ENCODE results near the gene MET.
"Not testable (repeated sequence)": the region's sequence is repeated elsewhere in the genome, so short reads cannot be mapped to it uniquely, and the experiment has no call there.

The MET gene

DNA sequence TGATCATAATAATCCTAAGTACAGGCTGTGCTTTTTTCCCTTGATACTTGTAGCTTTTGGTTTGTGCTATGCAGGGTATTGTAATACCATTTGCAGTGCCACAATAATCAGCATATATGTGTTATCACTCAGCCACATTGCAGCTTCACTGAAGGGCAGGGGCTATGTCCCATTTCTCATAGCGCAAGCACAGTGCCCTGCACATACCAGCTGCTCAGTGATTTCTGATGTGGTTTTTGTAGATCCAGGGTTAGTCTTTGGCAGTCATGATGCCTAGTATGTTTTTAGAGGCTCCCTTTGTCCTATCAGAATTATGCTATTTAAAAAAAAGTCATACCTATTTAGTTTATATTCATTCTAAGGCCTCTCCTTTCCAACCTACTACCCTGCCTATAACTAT lies 25.8 kb downstream of the MET start:
- H3K4me3 ChIP-seq (ENCODE audit: low read depth, low read length), result no peak overlapping the region

DNA sequence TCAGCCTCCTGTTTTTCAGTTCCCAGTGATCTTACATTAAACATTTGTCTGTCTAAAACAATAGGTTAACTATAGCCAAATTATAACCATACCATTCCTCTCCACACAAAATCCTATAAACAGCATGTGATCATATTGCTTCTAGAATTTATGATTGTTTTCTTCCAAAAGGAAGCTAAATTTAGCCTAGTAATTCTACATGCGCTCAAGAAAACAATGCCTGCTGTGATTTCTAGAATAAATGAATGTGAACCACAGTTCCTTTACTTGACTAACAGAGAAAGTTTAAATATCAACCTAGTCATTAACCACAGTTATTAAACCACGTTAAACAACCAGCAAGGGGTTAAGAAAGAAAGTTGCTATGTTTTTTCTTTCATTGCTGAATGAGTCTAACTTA lies 26.4 kb downstream of the MET start:
- H3K4me3 ChIP-seq (ENCODE audit: low read depth, low read length), result no peak overlapping the region

DNA sequence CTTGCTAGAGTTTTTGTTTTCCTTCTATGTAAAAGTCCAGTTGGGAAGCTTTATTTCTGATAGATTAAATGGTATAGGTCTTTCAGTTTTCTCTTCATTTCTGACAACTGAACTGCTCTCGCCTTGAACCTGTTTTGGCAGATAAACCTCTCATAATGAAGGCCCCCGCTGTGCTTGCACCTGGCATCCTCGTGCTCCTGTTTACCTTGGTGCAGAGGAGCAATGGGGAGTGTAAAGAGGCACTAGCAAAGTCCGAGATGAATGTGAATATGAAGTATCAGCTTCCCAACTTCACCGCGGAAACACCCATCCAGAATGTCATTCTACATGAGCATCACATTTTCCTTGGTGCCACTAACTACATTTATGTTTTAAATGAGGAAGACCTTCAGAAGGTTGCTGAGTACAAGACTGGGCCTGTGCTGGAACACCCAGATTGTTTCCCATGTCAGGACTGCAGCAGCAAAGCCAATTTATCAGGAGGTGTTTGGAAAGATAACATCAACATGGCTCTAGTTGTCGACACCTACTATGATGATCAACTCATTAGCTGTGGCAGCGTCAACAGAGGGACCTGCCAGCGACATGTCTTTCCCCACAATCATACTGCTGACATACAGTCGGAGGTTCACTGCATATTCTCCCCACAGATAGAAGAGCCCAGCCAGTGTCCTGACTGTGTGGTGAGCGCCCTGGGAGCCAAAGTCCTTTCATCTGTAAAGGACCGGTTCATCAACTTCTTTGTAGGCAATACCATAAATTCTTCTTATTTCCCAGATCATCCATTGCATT lies 27.1 kb downstream of the MET start:
- no peak overlapping the region for H3K4me3 ChIP-seq (ENCODE audit: low read depth, low read length)

DNA sequence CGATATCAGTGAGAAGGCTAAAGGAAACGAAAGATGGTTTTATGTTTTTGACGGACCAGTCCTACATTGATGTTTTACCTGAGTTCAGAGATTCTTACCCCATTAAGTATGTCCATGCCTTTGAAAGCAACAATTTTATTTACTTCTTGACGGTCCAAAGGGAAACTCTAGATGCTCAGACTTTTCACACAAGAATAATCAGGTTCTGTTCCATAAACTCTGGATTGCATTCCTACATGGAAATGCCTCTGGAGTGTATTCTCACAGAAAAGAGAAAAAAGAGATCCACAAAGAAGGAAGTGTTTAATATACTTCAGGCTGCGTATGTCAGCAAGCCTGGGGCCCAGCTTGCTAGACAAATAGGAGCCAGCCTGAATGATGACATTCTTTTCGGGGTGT lies 27.7 kb downstream of the MET start:
- H3K4me3 ChIP-seq (ENCODE audit: low read depth, low read length), result no peak overlapping the region

DNA sequence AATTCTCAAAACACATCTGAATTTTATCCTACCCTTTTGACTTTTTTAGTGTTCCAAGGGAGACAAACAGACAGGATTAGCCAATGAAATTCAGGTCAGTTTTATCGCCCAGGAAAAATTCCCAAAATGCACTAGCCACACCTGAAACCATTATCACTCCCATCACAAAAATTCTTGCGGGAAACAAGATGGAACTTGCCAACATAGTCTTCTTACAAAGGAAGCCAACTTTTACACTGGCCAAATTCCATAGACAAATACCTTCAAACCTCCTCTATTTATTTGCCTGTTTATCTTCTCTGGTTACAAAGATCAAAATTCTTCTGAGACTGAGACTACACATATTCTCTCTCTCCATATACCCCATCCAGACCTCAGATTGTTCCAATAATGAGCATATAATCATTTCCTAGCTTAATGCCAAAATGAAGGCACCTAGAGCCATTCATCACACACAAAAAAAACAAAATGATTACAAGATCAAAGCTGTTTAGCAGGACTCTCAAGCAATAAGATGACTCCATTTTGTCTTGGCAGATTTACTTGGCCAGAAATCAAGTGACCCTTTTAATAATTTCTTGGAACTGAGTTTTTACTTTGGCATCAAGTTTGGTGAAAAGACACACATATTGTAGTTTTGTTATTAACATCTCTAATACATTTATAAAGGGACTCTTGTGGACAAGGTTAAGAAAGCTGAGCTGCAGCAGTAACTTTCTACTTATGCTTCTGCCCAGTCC lies 30.2 kb downstream of the MET start:
- no peak overlapping the region for H3K4me3 ChIP-seq (ENCODE audit: low read depth, low read length)

DNA sequence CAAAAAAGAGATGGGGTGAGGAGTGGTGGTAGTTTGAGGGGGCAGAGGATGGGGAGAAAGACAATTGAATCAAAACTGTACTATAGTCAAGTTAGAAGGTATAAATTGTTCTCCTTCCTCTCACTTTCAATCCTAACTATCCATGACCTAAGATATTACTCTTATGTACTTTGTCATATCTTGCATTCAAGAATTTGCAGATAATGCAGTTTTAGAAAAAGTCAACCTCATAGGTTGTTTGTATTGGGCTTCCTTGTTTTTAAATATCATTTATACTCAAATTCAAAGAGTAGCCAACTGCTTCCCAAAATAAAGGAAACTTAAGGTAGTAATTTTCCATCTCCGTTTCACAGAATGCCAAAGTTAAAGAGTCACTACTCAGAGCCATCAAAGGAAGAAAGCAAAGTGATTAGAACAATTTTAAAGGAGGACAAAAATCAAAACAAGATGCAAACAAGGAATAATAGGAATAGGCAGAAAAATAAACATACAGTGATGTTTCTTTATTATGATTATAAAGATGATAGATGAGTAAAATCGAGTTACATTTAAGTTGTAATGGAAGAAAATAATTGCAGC lies 32.7 kb downstream of the MET start:
- H3K4me3 ChIP-seq (ENCODE audit: low read depth, low read length), result no peak overlapping the region

DNA sequence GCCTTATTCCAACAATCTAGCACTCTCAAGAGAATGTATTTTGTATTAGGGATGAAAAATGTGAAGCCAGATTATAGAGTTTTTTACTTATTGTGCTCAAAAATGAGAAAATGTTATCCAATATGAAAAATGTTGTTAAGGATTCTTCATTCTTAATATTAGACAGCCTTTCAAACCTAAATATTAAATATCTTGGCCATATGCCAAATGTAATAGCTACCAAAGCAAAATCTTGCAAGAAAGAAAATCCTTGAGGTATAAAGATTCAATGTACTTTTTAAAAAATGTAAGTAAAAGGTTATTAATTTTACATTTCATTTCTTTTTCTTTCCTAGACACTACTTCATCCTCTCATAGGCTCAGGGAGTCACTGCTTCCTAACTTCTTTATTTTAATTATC lies 33.4 kb downstream of the MET start:
- no peak overlapping the region for H3K4me3 ChIP-seq (ENCODE audit: low read depth, low read length)

DNA sequence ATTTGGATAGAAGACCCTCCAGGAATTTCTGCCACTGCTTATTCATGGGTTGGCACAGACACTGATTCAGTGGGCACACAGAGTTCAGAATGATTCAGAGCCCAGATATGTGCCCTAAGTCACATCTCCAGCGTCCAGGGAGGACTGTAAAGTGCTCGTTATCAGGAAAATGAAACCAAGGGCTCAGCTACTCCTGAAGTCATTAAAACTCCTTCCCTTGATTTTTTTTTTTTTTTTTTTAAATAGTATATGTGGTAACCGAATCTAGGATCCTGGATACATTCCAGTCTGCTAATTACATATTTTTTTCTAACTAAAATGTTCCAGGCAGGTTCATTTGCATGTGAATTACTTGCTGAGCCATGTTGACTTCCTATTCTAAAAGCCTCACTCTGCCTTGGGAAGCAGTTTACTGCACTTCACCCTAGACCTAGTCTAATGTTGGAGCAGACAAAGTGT lies 34.7 kb downstream of the MET start:
- H3K4me3 ChIP-seq (ENCODE audit: low read depth, low read length), result no peak overlapping the region

DNA sequence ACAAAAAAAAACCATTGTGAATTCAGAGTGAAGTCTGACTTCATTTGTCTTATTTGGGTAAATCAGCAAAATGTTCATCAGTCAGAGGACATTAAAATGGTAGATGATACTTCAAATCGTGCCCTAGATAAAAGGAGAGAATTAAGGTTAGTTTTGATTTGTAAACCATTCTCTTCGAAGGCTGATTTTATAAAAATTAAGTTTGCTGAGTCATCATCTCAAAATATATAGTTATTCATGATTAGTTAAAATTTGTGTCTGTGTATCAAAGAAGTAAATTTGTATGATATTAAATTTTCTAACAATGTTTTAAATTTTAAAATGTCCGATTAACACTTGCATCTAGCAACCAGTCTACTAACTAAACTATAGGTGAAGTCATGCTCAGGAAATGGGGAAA lies 35.3 kb downstream of the MET start:
- no peak overlapping the region for H3K4me3 ChIP-seq (ENCODE audit: low read depth, low read length)

DNA sequence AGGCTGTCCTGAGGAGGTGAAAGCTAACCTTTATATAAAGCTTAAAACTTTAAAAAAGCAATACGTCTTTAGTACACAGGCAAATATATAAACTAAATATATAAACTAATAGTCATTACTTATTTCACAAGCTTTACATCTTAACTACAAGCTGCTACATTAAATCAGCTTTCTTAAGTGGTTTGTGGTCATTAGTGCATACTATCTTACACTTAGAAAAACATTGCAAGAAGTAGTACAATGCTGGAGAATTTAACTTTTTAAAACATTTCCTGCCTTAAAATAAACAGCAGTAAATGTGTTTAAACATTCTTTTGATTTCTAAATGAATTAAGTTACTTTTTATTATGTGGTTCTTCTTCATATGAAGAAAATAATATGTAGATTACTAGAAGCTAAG lies 36.3 kb downstream of the MET start:
- H3K4me3 ChIP-seq (ENCODE audit: low read depth, low read length), result no peak overlapping the region

DNA sequence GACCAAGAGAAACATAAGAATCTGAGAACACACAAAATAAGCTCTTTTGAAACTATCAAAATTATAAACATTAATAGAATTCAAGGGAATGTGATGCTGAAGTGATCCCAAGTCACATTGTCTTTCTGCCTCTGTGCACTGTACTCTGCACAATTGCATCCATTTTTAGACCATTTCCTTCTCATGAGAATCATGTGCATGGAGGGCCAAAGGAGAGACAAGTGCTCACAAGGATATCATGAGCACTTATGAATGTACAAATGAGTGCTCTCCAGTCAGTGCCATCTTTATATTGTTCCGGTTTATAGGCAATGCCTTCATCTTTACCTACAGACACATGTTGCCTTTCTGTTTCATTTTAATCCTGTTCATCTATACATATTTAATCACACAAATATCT lies 36.9 kb downstream of the MET start:
- H3K4me3 ChIP-seq (ENCODE audit: low read depth, low read length), result no peak overlapping the region

DNA sequence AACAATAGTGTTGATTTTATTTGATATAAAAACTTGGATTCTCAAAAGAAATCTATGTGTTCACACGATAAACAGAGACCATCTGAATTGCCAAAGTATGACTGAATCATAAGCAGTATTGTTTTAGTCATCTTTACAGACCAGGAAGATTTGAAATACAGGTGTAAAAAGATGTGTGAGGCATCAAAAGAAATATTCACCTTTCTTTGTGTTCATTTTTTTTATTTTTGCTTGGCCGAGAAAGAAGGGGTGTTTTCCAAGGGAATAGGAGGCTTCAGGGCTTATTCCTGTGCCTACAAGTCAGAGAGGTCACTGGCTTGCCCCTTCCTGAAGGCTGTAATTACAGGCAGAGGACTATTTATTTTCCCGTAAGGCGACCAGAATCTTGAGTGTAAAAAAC lies 37.3 kb downstream of the MET start:
- no peak overlapping the region for H3K4me3 ChIP-seq (ENCODE audit: low read depth, low read length)

DNA sequence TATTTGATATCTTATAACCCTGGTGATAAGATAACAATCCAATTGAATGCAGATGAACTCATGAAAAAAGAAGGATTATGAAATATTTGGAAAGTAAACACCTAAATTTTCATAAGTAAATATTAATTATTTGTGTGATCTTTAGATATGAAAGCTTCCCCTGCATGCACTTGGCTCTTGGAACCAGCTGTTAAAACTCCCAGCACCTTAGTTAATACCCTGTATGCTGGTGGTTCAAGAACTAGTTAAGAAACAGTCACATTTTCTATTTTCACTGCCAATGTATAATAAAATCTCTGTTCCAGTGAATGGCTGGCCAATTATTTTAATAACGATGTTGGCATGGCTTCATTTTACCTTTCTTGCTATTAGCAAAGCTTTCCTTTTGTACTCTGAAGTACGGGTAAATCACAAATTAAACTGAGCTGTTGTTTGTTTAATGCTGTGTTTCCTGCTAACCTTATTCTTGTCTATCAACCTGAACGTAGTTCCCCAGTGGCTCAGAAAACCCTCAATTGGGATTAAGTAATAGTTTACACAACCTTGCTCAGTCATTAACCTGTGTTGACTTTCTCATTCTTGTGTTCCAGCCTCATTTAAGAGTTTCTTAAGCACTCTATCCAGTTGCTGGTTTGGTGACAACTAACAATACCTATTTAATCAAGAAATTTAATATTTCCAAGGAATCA lies 38.9 kb downstream of the MET start:
- no peak overlapping the region for H3K4me3 ChIP-seq (ENCODE audit: low read depth, low read length)

DNA sequence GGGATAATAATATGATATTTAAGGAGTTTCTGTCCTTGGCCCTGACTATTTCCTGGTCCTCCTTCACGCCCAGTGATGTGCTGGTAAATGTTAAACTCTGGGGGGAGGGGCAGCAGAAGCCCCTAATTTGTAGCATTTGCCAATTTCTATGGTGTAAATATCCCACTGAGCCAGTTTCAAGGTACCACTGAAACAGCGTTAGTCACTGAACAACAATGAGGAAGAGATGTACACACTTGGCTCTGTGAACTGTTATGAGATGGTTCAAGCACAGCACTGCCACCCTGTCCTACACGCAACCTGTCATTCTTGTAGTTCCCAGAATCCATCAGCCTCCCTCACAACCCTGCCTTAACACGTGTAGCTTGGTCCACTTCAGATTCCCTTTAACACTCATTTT lies 39.8 kb downstream of the MET start:
- H3K4me3 ChIP-seq (ENCODE audit: low read depth, low read length), result no peak overlapping the region

DNA sequence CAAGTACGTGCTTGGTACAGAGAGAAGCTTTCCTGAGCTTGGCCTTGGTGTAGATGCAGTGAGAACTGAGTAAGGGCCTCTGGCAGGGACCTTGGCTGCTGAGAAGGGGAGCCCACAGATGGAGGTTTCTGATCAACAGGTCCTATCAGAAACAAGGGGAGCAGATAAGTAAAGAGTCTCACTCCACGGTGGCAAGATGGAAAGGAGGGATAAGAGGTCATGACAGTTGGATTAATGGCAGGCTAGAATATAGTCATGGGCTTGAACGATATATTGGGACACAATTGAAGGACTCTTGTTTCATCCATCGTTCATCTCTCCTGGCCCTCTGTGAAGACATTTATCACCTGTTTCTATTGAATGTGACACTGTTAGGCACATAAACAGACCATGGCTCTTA lies 41.5 kb downstream of the MET start:
- no peak overlapping the region for H3K4me3 ChIP-seq (ENCODE audit: low read depth, low read length)

DNA sequence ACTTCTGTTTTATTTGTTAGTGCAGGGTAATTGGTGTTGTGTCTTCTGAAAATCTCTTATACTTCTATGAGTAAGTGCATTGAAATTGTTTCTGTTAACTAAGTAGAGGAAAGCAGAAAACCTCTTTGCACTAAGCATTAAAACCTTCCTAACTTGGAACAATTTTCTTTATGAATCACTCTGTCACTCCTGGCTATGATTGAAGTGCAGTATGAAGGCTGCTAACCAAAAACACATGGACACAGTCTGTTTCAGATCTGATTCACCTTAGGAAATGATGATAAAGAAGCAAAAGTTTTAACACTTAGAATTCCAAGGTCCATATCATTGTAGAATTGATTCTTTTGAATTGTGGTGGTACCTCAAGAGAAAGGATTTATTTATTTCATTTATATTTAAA lies 41.9 kb downstream of the MET start:
- H3K4me3 ChIP-seq (ENCODE audit: low read depth, low read length), result no peak overlapping the region

DNA sequence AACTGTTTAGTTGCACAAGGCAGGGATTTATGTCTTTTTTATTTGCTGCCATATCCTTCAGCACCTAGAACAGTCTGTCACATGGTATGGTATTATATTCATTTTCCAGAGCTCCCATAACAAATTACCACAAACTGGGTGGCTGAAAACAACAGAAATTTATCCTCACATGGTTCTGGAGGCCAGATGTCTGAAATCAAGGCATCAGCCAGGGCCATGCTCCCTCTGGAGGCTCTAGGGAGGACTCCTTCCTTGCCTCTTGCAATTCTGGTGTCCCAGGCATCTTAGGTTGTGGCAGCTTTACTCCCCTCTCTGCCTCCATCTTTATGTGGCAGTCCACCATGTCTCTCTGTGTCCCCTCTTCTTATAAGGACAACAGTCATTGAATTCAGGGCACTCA lies 43.1 kb downstream of the MET start:
- no peak overlapping the region for H3K4me3 ChIP-seq (ENCODE audit: low read depth, low read length)

DNA sequence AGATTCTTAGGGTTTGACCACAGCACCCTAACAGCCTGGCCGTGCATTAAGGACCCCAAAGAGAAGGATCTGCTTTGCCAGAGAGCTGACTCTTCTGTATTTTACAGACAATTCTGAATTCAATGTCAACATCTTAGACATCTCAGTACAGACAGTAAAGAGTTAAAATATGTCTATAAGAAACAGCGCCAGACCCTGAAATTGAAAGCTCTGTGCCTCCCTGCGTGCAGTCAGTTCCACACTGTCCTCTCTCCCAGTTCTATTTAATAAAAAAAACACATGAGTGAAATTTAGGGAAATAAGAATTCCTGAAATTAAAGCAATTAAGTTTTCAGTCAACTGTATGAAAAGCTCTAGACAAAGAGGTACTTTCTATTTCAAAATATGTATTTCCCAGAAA lies 45.1 kb downstream of the MET start:
- H3K4me3 ChIP-seq (ENCODE audit: low read depth, low read length), result no peak overlapping the region

DNA sequence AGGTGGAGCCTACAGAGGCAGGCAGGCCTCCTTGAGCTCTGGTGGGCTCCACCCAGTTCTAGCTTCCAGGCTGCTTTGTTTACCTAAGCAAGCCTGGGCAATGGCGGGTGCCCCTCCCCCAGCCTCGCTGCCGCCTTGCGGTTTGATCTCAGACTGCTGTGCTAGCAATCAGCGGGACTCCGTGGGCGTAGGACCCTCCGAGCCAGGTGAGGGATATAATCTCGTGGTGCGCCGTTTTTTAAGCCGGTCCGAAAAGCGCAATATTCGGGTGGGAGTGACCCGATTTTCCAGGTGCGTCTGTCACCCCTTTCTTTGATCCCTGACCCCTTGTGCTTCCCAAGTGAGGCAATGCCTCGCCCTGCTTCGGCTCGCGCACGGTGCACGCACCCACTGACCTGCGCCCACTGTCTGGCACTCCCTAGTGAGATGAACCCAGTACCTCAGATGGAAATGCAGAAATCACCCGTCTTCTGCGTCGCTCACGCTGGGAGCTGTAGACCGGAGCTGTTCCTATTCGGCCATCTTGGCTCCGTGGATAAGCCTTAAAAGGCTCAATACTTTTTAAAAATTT lies 52.0 kb downstream of the MET start:
- not testable (repeated sequence) for H3K4me3 ChIP-seq (ENCODE audit: low read depth, low read length)

DNA sequence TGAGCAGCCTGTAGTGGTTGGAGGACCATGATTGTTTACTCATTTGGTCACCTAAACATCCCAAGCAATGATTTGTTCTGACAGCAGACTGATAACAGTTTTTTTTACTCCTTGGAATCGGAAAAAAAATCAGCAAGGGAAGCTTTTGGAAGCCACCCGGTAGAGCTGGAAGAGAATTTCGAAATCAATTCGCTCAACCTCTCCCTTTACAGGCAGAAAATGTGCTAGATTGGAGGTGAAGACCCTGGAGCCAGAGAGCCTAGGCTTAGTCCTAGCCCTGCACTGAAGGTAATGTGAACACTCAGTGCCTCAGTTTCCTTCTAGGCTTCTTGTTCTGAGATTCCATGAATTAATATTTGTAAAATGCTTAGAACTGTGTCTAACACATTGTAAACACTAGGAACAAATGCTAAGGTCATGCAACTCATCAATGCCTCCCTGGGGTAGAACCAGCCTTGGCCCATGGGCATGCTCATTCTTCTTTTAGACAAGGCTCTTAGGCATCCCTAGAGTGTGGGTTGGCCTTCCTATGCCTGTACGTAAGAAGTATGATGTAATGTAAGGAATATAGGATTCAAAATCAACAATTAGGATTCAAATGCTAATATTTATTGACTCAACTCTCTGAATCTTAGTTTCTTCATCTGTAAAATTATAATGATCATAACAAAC lies 52.7 kb downstream of the MET start:
- no peak overlapping the region for H3K4me3 ChIP-seq (ENCODE audit: low read depth, low read length)

DNA sequence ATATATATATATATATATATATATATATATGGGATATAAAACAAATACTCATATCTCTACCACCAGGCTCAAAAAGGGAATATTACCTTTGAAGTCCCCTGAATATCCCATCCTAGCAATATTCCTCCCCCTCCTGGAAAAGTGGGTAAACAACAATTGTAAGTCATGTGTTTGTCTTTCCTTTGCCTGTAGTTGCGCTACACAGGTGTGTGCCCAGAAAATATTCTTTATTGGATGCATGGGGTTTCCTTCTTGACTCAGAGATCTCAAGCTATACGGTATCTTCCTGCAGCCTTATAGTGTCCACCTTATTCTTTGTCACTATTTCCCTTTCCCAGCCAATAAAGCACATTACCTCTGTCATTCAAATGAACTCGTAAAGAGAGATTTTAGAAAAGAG lies 54.2 kb downstream of the MET start:
- no peak overlapping the region for H3K4me3 ChIP-seq (ENCODE audit: low read depth, low read length)
